RCC 7860 (cell line): Measurements from ENCODE around the gene ASPG.

ENCODE experiments used
- DNase-seq: peaks from one replicate; pipeline ENCODE4 v3.0.0-alpha.2; 2015; ENCODE audit warnings: low spot score
- FAIRE-seq: peaks from 2 replicates; lab custom pipeline; 2012; peaks lifted over from hg19 to GRCh38; lab: Jason Lieb, UNC

Gene ASPG

DNA sequence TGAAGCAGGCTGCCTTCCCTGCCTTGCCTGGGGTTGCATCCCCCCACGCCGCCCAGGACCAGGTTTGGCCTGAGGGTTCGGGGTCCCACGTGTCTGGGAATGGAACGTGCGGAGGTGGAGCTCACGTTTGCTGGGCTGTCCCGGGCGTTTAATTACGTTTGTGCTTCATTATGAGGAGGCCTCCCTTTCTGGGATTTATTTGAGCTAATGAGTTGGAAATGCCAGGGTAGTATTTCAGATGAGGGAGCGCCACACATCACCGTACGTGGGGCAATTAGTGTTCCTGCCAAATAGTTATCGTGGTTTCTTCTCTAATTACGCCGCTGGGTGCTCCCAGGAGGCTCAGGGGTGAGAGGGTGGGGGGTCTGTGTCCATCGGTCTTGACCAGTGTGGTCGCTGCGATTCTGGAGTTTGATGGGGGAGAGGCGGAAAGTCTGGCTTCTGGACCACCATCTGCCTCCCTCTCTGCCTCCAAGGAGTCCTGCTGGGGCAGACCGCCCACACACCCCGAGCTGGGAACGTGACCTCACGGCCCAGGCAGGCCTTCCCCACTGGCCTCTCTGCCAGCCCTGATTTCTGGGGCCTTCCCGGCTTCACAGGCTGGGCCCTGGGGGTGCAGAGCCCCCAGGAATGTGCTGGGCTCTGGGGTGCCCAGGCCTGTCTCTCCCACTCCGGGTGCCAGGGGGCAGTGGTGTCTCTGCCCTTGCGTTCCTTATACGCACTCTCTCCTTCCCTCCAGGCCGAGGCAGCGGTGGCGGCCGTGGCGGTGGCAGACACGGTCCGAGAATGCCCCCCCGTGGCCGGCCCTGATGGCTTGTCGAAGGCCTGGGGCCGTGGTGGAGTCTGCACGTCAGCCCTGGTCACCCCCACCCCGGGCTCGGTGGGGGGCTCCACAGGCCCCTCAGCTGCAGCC is 71.8 kb downstream of the ASPG start:
- no peak for FAIRE-seq
- DNase-seq: no peak

DNA sequence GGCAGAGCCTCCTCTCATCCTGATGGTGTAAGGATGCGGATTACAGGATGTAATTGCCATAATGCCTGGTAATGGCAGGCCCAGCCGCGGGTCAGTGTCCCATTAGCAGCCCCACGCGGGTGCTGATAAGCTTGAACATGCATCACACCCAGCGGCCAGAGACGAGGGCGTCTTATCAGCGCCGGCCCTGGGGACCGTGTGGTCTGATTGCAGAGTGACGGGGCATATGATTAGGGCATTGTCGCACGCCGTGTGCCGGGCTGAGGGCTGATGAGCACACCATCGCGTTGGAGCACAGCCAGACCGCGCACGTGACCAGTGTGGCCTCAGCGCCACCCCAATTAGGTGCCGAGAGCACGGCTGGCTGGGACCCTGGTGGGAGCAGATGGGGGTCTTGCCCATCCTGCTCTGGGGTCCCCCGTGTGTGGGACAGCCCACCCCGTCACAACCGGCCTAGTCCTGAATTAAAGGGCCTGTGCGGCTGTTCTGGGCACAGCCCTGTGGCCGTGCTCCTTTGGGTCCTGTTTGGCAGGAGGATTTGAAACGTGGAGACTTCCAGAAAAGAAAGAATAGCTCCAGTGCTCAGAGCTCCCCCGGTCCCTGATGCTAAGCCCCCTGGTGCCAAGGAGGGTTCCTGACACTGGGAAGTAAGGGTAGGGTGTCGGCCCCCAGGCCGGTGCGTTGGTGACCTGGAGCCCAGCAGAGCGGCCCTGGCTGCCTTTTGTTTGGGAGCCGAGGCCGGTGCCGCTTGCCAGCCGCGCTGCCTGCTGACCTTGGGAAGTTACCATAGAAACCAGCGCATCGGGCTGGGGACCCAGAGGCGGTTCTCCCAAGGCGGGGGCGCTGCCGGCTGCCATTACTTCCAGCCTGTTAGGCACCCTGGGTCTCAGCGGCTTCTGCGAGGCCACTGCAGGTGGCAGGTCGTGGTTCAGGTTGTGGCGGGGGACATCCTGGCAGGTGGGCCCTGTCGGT is 73.6 kb downstream of the ASPG start:
- DNase-seq (no peak), FAIRE-seq (no peak)

DNA sequence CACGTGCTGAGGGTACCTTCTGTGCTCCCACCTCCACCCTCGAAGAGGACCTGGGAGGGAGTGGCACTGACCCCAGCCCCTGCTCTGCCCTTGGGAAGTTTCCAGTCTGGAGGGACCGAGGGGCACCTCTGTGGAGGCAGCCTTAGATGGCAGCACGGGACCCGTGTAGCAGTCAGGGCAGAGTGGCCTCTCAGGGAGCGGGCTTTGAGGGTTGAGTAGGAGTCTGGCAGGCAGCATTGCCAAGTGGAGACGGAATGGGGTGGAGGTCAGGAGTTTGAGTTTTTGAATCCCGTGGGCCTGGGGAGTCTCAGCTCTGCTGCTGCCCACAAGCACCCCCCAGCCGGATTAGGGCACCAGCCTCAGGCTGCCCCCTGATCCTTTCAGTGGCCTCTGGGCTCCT is 74.5 kb downstream of the ASPG start:
- no peak for FAIRE-seq
- no peak for DNase-seq

DNA sequence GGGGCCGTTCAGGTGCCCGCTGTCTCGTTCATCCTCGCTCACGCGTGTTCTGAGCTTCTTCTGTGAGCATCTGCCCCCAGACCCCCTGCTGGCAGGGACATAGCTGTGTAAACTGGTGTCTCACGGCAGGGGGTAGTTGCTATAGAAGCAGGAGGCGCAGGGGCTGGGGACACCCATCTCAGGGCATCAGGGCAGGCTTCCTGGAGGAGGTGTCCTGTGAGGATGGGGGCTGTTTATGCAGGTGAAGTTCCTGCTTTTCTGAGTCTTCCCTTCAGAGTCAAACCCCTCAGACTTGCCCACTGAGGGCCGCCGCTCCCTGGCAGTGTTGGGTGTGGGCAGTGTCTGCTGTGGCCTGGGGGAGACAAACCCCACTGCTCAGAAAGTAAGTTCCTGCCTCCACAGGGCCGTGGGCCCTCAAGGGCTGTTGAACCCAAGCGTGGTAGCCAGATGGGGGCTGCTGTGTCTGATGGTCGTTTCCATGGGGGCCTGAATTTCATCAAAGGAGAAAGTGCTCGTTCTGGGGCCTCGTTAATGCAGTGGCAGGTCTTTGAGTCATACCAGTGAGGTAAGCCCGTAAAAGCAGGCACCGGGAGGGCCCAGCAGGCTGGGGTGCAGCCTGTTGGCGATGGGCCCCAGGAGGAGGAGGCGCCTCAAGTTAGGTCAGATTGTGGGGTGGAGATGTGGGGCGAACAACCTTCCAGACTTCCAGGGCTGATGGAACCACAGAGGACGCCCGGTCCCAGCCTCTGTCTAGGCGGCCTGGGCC is 76.3 kb downstream of the ASPG start:
- DNase-seq (no peak), FAIRE-seq (no peak)

DNA sequence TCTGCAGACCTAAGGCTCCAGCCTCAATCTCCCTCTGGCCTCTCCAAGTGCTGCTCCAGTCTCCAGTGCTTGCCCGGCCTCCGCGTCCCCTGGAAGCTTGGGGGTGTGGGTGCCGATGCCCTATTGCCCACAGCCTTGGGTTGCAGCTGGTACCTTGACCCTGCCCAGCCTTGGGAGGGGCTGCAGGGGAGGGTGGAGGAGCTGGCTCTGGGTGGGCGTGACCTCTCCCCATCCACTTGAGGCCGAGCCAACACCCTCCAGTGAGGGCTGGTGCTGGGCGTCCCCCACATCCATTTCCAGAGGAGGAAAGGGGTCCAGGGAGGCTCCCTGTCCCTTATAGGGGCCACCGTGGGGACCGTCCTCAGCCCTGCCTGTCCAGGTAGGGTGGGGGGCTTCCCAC is 77.0 kb downstream of the ASPG start:
- DNase-seq (no peak), FAIRE-seq (no peak)

DNA sequence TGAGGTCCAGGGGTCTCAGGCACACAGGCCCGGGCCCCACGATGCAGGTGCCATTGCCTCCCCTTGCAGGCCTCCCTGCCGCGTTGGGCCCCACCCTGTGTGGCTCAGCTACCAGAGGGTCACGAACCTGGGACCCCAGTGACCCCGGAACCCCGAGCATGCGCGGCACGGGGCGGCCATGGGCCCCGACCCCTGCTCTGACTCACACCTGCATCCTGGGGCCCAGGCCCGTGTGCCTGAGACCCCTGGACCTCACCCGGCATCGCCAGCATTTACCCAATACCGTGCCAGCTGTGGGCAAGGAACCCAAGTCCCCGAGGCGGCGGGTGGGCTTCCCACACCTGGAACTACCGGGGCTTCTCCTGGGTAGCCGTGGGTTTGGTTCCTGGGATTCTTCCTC is 78.0 kb downstream of the ASPG start:
- FAIRE-seq: no peak
- DNase-seq: no peak

DNA sequence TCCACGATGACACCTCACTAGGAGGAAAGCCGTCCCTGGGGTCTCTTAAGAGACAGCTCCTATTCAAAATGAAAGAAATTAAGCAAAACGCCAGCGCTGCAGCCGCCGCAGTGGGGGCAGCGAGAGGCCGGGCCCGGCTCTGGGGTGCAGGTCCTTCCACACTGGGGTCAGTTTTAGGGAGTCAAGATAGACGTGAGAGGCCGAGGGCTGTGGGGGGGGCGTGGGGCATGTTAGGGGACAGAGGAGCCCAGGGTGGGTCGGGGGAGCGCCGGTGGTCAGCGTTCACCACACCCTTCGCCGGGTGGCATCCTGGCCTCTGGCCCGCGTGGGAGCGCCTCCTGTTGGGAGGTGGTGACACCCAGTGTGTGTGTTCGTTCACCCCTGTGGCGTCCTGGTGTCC is 78.5 kb downstream of the ASPG start:
- no peak for DNase-seq
- no peak for FAIRE-seq

DNA sequence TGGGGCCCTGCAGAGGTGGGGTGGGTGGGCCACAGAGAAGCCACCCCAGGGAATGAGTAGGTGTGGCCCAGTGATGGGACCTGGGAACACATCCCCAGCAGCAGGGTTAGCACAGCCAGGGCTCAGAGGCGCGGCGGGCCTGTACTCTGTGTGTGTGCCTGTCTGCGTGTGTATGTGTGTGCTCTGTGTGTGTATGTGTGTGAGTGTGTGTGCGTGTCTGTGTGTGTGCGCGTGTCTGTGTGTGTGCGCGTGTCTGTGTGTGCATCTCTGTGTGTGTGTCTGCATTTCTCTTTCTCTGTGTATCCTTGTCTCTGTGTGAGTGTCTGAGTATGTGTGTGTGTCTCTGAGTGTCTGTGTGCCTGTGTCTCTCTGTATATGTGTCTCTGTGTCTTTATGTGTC is 79.0 kb downstream of the ASPG start:
- FAIRE-seq: no peak
- no peak for DNase-seq
